GM18867 (cell line): ENCODE measurements around the gene MCCC1.
"Not testable (repeated sequence)": the region's sequence is repeated elsewhere in the genome, so short reads cannot be mapped to it uniquely, and the experiment has no call there.

ENCODE experiments used
- ATAC-seq: cut with Tn5 transposase; IDR thresholded peaks from one replicate; pipeline ENCODE4 v1.9.1; 2021; ENCODE audit warnings: mild to moderate bottlenecking, moderate library complexity; ENCODE audit not compliant: unreplicated experiment

The MCCC1 gene

DNA sequence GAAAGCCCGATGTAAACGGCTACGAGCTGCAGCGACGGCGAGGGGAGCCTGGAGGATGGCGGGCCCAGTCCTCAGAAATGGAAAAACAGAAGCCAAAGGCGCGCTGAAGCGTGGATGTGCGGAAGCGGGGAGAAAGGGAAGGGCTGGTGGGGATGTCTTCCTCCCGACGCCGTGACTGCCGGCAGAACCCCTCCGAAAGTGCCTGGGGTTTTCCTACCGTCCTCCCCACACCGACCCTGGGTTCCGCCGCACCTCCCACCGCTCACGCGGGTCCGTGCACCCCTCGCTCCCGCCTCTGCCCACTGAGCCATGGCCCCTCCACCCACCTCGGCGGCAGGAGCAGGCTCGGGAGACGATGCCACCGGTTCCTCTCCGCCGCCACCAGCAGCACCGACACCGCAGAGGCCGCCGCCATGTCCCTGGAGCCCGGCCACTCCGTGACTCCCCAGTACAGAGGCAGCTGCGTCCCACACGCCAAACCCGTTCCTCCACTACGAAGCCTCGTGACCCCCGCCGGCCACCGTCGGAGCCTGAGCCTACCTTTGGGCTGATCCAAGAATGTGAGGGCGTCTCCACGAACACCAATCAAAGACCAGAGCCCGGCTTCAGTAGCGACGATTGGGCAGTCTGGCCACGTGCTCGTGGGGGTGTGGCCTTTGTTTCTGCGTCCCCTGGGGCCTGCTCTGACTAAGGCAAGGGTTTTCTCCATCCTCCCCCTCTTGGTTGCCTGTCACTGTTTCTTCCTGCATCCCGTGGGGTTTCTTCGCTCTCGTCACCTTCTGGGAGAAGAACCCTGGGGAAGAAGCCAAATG, at the start of gene MCCC1:
MCCC1 (minus strand) TSS at position 471 of the 812 bp plus-strand sequence; CDS start at position 415, 56 bp downstream.
- ATAC-seq = peak; percentile 99

DNA sequence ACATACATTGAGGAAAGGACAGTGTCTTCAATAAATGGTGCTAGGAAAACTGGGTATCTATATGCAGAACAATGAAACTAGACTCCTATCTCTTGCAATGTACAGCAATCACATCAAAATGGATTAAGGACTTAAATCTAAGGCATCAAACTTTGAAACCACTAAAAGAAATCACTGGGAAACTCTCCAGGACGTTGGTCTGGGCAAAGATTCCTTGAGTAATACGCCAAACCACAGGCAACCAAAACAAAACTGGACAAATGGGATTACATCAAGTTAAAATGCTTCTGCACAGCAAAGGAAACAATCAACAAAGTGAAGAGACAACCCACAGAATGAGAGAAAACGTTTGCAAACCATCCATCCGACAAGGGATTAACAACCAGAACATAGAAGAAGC, 48.8 kb upstream of the MCCC1 start:
- no peak for ATAC-seq

DNA sequence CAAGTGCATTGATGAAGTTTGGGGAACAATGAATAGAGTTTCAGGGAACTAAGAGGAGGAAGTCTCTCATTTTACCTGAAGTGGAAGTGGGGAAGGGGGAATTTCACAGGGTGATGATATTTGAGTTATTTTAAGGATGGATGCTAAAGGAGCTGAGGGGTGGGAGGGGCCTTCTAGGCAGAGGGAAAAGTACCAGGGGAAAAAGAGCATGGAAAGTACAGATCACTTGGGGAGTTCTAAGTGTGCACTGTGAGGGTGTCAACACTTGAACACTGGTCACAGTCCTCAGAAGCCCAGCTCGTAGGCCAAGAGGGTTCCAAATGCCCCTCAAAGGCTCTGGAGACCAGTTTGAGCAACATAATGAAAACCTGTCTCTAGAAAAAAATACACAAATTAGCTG, 45.1 kb upstream of the MCCC1 start:
- ATAC-seq = no peak

DNA sequence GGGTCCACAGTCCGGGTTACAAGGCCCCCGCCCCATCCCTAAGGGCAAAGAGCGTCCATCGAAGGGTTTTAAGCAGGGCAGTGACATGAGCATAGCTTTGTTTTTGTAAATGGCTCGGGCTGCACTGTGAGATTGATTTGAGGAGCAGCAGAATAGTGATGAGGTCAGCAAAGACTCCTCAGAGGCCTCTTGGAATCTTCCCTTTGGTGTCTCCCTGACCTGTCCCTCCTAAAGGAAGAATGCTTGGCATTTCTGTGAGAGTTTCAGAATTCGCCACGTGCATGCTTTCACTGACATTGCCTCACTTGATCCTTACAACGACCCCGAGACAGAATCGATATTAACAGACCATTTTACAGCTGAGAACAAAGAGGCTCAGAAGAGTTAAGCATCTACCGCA, 42.9 kb upstream of the MCCC1 start:
- ATAC-seq = no peak

DNA sequence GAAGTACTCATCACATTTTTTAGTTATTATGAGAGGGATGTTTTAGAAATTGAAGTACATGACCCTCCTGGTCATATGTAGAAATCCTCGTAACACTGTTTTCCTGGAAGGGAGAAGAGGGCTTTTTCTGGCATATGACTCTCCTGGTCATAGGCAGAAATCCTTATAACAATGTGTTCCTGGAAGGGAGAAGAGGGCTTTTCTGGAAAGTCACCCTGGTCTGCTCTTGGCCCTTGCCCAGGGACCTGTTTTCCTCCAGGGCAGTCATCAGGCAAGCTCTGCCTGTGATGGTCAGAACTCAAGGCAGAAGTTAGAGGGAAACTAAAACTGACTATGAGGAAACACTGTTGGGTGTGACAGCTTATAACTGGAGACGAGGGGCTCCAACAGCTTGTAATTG, 35.5 kb upstream of the MCCC1 start:
- ATAC-seq = no peak

DNA sequence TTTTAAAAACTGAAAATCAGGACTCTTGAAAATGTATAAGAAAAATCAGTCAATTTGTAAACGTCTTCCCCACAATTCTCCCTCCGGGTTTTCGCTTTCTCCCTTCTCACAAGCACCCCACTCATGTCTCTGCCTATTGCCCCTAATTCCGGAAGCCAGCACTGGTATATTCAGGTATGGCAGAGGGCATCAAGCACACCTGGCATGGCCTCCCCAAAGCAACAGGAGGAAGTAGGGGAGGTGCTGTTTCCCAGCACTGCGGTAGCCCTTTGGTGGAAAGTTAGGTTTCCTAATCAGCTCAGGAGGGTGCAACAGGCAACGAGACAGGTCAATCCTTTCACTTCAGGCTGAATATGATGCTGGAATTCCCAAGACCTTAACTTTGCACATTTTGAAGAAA, 33.1 kb upstream of the MCCC1 start:
- ATAC-seq = no peak

DNA sequence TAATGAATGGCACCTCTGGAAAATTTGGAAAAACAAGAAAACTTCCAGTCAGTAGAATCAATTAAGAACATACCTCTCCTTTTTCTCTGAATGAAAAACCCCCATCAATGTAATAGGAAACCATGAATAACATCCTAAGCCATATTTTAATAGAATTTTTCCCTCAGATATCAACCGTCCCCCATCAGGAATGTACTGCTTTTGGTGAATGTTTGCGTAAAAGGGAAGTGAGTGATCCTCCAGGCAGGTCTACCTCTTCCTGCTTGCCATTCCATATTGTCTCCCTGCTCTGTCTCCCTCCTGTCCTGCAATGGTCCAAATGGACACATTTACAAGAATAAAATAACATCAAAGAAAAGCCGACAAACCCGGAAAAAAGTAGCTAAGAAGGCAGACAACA, 32.4 kb upstream of the MCCC1 start:
- no peak for ATAC-seq

DNA sequence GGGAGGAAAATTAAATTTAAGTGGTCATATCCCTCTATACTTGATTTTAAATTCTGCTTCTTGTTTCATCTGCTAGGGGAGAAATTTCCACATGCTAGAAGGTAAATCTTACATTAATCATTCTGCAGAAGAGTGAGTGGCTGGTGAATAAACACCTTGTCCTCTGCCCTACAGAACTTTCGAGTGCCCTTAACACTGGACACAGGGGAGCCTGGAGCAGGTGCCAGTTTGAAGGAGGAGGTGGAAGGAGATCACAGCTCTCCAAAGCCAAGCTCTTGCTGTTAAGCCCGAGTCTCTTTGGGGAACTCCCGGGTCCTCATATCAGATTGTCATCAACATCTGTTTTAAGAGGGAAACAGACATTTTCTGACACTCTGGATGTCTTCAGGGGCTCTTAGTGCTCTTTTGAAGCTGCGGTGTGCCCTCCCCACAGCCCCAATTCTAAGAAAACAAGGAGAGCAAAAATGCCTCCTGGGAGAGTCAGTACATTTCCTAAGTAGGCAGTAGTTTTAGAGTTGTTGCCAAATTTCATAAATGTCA, 32.0 kb upstream of the MCCC1 start:
- no peak for ATAC-seq

DNA sequence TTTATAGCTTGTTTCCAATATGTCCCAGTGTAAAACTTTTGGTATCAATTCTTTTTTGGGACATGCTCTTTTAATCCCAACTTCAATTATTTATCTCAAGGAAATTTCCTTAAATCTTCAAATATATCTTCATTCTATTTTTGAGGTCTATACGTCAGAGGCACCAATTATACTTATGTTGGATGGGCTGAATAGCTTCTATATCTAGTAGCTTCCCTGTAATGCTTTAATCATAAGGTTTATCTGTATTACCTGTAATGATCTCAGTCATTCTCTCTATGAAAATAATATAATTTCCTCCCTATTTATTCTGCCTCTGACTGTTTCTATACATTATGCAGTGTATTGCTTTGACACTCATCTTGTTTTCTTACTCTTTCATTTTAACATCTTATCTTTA, 29.9 kb upstream of the MCCC1 start:
- no peak for ATAC-seq

DNA sequence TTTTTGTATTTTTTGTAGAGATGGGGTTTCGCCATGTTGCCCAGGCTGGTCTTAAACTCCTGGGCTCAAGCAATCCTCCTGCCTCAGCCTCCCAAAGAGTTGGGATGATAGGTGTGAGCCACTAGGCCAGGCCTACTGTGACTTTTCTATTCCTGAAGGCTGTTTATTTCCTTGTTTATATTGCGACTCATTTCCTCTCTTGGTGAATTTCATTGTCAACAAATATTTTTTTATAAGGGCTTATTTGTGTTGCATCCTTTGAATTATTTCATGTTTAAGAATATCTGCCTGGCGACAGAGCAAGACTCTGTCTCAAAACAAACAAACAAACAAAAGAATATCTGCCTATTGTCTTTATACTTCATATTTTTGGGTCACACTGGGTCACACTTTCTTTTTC, 29.4 kb upstream of the MCCC1 start:
- ATAC-seq = no peak

DNA sequence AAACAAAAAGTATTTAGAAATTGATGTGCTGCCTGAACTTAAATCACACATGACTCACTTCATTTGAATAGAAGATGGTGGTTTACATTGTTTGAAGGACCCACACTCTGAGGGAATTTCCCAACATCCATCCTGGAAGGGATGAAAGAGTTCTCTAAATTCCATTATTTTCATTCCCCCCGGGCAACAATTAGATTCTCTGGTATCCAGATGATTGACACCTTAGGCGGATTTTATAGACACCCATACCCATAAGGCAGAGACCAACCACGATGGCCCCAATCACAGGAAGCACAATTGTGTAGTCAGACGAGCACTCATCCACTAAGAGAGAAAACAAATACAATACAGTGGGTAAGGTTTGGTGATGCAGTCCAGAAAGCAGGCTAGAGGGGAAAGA, 24.6 kb upstream of the MCCC1 start:
- ATAC-seq = no peak

DNA sequence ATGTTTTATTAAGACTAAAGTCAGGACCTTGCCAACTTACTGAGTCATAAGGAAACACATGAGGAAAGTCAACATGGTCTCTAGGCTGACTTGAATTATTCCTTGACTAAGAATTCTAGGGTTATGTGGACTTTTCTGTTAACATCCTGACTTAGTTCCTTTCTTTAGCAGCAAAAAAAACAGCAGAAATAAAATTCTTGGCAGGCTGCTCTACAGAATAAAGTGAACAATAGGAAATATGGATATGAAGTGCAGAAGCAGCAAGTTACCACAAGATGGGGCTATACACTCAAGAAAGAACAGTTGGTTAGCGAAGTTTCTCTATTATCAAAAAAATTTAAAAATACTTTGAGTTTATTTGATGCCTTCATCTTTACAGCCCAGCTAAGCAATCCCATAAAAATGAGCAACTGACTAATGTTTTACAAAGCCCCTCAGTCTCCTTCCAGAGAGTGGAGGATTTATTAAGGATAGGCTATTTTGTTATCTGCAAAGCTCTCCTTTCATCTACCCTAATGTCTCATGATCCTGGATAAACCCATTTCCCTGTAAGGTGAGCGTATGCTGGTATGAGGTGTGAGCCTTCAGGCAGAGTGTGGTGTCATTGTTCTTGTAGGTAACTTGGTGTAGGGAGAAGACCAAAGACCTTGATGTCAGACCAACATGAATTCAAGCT, 23.1 kb upstream of the MCCC1 start:
- no peak for ATAC-seq

DNA sequence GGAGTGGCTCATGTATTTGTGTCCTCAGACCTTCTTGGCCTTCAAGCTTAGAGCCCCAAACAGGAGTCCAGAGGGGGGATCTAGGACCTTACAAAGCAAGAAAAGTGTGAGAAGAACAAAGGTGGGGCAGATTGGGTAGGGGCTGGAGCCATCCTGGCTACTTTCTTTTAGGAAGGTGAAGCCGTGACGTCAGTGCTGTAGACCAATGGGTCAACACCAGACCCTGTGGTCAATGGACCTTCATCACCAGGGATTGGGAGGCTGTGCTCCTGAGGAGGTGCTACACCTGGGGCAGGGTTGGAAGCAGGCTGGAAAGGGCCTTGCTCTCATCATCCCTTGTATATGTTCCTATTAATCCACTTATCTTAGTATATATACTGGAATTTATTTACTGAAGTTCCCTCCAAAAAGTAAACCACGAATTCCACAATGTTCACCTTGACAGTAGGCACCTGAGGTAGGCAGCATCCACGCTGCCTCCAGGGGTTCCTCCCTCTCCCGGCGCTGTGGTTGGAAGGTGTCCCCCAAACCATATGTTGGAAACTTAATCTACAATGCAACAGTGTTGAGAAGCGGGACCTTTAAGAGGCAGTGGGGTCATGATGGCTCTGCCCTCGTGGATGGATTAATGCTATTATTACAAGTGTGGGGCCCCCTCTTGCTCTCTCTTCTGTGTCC, 21.4 kb upstream of the MCCC1 start:
- ATAC-seq = no peak

DNA sequence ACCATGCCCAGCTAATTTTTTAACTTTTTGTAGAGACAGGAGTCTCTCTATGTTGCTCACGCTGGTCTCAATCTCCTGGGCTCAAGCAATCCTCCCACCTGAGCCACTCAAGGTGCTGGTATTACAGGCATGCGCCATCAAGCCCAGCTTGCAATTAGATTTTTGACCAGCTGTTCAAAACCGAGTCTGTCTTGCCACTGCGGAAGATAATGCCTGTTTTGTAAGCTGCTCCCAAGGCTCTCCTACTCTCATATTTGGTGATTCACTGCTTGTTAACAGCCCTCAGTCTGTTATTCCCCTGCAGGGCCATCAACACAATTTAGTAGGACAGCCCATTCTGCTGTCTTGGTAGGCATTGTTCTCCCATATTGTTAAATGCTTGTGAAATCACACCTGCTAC, 17.8 kb upstream of the MCCC1 start:
- no peak for ATAC-seq

DNA sequence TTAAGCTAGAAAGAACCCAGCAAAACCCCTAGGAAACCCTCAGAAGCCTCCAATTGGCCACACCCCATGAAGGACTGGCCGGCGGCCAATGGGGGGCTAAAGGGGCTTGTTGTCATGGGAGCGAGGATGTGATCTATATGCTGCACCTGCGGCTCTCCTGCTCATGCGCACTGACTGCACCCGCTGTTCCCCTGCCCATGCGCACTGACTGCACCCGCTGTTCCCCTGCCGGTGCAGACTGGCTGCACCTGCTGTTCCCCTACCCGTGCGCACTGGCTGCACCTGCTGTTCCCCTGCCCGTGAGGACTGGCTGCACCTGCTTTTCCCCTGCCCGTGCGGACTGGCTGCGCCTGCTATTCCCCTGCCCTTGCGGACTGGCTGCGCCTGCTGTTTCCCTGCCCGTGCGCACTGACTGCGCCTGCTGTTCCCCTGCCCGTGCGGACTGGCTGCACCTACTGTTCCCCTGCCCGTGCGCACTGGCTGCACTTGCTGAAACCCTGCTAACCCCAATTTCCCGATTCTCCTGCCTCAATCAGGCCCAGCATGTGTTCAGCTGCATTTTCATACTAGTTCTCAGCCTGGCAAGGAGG, 16.8 kb upstream of the MCCC1 start:
- peak; percentile 88 for ATAC-seq

DNA sequence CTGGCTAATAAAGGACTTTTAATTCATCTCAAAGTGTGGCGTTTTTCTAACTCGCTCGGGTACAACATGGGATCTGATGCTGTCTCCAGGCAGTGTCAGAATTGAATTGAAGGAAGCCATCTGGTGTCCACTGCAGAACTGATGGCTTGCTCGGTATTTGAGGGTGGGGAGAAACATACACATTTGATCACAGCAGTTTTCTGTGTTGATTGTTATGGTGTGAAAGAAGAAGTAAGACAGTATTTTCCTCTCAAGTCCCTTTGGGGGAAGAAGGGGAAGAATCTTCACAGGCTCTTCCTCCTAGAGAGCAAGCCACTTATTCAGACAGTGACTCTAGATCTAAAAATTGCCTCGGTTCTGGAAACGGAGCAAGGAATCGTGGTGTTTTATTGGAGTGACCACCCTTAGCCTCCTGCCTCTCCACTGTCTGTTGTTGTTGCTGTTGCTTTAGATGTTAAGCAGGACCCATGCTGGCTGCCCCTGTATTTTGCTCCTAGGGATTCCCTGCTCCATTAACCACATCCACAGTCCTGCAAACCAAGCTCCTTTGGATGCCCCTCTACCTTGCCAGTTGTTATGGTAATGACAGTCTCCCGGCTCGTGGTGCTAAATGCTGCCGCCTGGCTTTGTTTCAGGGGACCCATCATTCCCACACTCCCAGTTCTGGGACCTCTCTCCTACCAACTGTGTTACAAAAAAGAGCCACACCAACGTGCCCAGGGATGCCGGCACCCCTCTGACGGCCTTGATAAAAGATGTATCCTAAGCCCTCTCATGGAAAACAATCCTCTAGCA, 15.3 kb upstream of the MCCC1 start:
- no peak for ATAC-seq

DNA sequence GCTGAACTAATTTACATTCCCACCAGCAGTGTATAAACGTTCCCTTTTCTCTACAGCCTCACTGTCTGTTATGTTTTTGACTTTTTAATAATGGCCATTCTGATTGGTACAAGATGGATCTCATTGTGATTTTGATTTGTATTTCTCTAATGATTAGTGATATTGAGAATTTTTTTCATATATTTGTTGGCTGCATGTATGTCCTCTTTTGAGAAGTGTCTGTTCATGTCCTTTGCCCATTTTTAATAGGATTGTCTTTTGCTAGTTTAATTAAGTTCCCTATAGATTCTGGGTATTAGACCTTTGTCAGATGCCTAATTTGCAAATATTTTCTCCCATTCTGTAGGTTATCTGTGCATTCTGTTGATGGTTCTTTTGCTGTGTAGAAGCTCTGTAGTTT, 10.6 kb upstream of the MCCC1 start:
- ATAC-seq = not testable (repeated sequence)

DNA sequence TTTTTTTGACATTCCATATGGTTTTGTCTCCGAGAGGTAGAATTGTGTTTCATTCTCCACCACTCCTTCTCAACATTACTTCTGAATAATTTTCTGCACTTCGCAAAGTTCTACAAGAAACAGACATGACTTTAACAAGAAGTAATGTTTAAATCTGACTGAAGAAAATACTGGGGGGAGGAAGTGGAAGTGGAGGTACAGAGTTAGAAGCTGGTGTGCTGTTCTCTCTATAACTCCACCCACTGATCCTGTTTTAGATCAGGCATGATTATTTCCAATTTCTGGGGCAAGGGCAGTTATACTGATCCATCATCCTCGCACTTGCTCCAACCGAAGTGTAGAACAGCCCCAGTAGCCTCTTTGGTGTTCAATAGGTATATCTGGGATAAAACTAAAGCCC, 9.2 kb upstream of the MCCC1 start:
- ATAC-seq = no peak

DNA sequence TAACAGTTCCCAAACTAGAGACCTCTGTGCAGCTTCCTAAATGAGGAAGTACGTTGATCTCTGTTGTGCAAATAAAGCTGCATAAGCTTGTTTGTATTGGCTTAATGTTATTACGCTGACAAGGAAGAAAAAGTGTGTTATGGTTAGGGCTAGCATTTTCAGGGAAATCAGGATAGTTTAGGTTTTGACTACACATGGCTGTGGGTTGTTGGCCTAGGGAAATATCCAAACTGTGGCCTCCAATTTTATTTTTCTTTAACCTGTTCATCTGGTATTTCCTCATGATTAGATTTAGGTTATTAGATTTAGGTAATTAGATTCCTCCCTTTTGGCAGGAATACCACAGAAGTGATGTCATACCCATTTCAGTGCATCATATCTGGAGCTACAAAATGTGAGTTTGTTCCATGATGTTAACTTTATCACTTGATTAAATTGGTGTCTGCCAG, 8.7 kb upstream of the MCCC1 start:
- ATAC-seq = no peak

DNA sequence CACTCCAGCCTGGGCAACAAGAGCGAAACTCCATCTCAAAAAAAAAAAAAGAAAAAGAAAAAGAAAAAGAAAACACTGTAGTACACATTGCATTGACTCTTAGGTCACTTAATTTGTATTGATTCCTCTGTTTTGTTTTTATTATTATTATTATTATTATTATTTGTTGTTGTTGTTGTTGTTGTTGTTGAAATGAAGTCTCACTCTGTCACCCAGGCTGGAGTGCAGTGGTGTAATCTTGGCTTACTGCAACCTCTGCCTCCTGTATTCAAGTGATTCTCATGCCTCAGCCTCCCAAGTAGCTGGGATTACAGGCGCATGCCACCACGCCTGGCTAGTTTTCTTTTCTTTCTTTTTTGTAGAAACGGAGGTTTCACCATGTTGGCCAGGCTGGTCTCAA, 8.1 kb upstream of the MCCC1 start:
- ATAC-seq = not testable (repeated sequence)
